RWPE2 (cell line): ENCODE measurements around the gene PCK2.

Experiments
- ATAC-seq: fragments of 200-7000 bp; cut with Tn5 transposase; 3 replicates; pipeline ENCODE4 v1.9.1; 2021; ENCODE audit warnings: low read depth
- DNase-seq: peaks from one replicate; pipeline ENCODE4 v3.0.0-alpha.2; 2020; ENCODE audit warnings: low spot score
- H3K27ac ChIP-seq: fragments of 450-650 bp; 2 replicates; pipeline ENCODE4 v1.5.1; 2017; ENCODE audit warnings: mild to moderate bottlenecking; ENCODE audit not compliant: poor library complexity, severe bottlenecking
- H3K27me3 ChIP-seq: fragments of 250-450 bp; sonication (Bioruptor Pico); 2 replicates; pipeline ENCODE4 v1.5.1; 2021; ENCODE audit warnings: mild to moderate bottlenecking, moderate library complexity; ENCODE audit not compliant: insufficient read depth, poor library complexity, severe bottlenecking
- H3K36me3 ChIP-seq: fragments of 250-450 bp; sonication (Bioruptor Pico); 2 replicates; pipeline ENCODE4 v1.5.1; 2020; ENCODE audit warnings: low read depth, mild to moderate bottlenecking, moderate library complexity
- H3K4me1 ChIP-seq: fragments of 250-450 bp; sonication (Bioruptor Pico); 2 replicates; pipeline ENCODE4 v1.5.1; 2021; ENCODE audit warnings: mild to moderate bottlenecking, moderate library complexity; ENCODE audit not compliant: insufficient read depth, poor library complexity, severe bottlenecking
- H3K4me3 ChIP-seq: fragments of 250-450 bp; sonication (Bioruptor Pico); 2 replicates; pipeline ENCODE4 v1.5.1; 2021; ENCODE audit warnings: mild to moderate bottlenecking, moderate library complexity; ENCODE audit not compliant: severe bottlenecking
- H3K9me3 ChIP-seq: fragments of 250-450 bp; sonication (Bioruptor Pico); 2 replicates; pipeline ENCODE4 v1.5.1; 2021; ENCODE audit warnings: mild to moderate bottlenecking, moderate library complexity; ENCODE audit not compliant: severe bottlenecking
- CTCF ChIP-seq: fragments of 450-650 bp; IDR thresholded peaks from one replicate; pipeline ENCODE4 v1.5.1; 2017; ENCODE audit warnings: mild to moderate bottlenecking, moderate library complexity; ENCODE audit not compliant: poor library complexity, severe bottlenecking

PCK2 gene

DNA sequence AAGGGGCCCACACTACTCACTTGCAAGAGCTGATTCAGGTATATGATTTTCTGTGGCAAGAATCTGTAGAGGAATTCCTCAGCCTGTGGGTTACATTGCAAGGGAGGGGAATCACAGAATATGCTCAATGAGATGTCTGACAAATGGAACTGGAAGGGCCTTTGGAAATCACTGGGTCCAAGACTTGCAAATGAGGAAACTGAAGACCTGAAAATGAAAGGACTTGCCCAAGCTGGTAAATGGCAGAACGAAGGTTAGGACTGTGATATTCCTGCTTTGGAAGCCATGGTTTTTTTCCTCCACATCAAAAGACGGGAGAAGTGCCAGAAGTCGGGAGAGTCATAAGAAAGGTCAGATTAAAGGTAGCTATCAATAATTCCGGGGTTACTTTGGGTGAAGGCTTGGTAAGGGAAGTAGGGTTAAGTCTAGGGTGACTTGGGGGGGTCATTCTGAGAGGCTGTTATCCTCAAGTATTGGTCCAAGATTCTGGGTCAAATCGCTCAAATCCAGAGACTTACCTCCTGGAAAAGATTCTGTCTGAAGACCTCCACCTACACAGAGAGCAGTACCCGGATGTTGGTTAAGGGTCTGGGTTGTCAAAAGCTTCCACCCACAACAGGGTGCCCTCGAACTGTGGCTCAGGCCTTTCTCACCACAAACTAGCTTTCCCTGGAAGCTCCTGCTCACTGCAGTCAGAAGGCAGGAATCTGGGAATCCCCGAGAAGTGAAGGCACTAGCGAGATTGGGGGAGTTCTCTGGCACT, 51.8 kb downstream of the PCK2 start:
- H3K9me3 ChIP-seq = no peaks in the 10 kb centered on the region
- peak overlapping the region; percentile 81 for H3K27ac ChIP-seq
- peak overlapping the region; percentile 75 for H3K4me3 ChIP-seq
- no peak for TF ChIP-seq CTCF
- DNase-seq (no peak), ATAC-seq (peak; percentile 0; the same call in 1 of the 3 replicates)
- H3K27me3 ChIP-seq = no peaks in the 10 kb centered on the region
- H3K36me3 ChIP-seq = peaks cover 45% of the 10 kb centered on the region
- H3K4me1 ChIP-seq = peaks cover 10% of the 10 kb centered on the region

- ATAC-seq = peak; percentile 78
- Histone ChIP-seq H3K36me3 (peaks cover 52% of the 10 kb centered on the region), H3K27ac (peak within 1 kb of the TSS; percentile 81), H3K9me3 (no peaks in the 10 kb centered on the region), H3K27me3 (no peaks in the 10 kb centered on the region), H3K4me1 (peaks cover 10% of the 10 kb centered on the region), H3K4me3 (peak within 1 kb of the TSS; percentile 75)
- peak; percentile 100 for DNase-seq
- TF ChIP-seq CTCF = no peak
Observed at GRCh38 chr14:24146453-24146977, 52.4 kb downstream of the PCK2 start, which contains the start of gene PSME2. PSME2 (minus strand) TSS chr14:24146610; CDS start chr14:24146581, 29 bp downstream.

GRCh38 chr14:24146978-24147760, 53.1 kb downstream of the PCK2 start, which contains the start of gene RNF31:
RNF31 (plus strand) TSS chr14:24147498; CDS start chr14:24147699, 201 bp downstream.
- Histone ChIP-seq H3K4me3 (peak within 1 kb of the TSS; percentile 75), H3K4me1 (peaks cover 8% of the 10 kb centered on the region), H3K27ac (peak within 1 kb of the TSS; percentile 81), H3K27me3 (no peaks in the 10 kb centered on the region), H3K36me3 (peaks cover 58% of the 10 kb centered on the region), H3K9me3 (no peaks in the 10 kb centered on the region)
- peak; percentile 100 for DNase-seq
- peak; percentile 85 for ATAC-seq
- no peak for TF ChIP-seq CTCF

DNA sequence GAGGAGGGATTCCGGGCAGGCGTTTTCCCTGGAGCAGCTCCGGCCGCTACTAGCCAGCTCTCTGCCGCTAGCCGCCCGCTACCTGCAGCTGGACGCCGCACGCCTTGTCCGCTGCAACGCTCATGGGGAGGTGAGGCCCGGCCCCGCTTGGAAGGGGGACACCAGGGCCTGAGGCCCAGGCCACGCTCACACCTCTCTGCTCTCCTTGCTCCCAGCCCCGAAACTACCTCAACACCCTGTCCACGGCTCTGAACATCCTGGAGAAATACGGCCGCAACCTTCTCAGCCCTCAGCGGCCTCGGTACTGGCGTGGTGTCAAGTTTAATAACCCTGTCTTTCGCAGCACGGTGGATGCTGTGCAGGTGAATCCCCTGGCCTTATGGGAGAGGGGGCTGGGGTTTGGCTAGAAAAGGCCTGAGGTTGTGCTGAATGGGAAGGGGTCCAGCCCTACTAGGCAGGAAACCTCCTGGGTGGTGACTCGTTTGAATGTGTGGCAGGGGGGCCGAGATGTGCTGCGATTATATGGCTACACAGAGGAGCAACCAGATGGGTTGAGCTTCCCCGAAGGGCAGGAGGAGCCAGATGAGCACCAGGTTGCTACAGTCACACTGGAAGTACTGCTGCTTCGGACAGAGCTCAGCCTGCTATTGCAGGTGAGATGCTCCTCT, 53.8 kb downstream of the PCK2 start:
- no peak for DNase-seq
- H3K36me3 ChIP-seq = peaks cover 59% of the 10 kb centered on the region
- TF ChIP-seq CTCF = no peak
- no peaks in the 10 kb centered on the region for H3K27me3 ChIP-seq
- ATAC-seq = no peak
- peak overlapping the region; percentile 75 for H3K4me3 ChIP-seq
- peaks cover 7% of the 10 kb centered on the region for H3K4me1 ChIP-seq
- peak overlapping the region; percentile 81 for H3K27ac ChIP-seq
- H3K9me3 ChIP-seq = no peaks in the 10 kb centered on the region
